Gastrocnemius medialis (tissue), 4 donors: Measurements from ENCODE around the gene EPB41L5.

ENCODE experiments used
- CTCF ChIP-seq, 5 experiments: fragments of 450-650 bp in 3 of 5; fragments of 200-600 bp in 2 of 5; sonication (generic) in 2 of 5; IDR thresholded peaks in 4 of 5; conservative IDR thresholded peaks in 1 of 5; 1 replicate in 4 of 5; 2 replicates in 1 of 5; pipeline ENCODE4 v1.5.1; 2016 to 2019; ENCODE audit warnings: antibody characterized with exemption in 5 of 5, mild to moderate bottlenecking in 3 of 5, moderate library complexity in 3 of 5
- POLR2A ChIP-seq, 2 donors: fragments of 450-650 bp; IDR thresholded peaks; one replicate each; pipeline ENCODE4 v1.6.1; 2017; ENCODE audit warnings: antibody characterized with exemption in 2 of 2, mild to moderate bottlenecking in 2 of 2, moderate library complexity in 2 of 2

GRCh38 chr2:120077896-120078295 lies 65.0 kb downstream of the EPB41L5 start:
- no peak for TF ChIP-seq CTCF (IDR thresholded peaks at IDR 0.05 in 4 of 5, conservative IDR thresholded peaks at IDR 0.05 in 1 of 5)
- TF ChIP-seq POLR2A (IDR thresholded peaks at IDR 0.05) = no peak
